H1 (cell line): Measurements from ENCODE around the gene CEP85L. TPM values are rescaled to one million over a fixed set of nuclear protein-coding genes. Genes with fewer than 3 reads are reported as not detected.

Experiments used
- ATF2 ChIP-seq: IDR thresholded peaks from 2 replicates; pipeline ENCODE4 v1.6.1; 2012; ENCODE audit warnings: low read length, inconsistent platforms
- CHD1 ChIP-seq: IDR thresholded peaks from 2 replicates; pipeline ENCODE4 v1.6.1; 2012; ENCODE audit warnings: low read depth, low read length, improper control_type of control experiment
- KDM4A ChIP-seq: IDR thresholded peaks from one replicate; pipeline ENCODE4 v1.7.1; 2012; ENCODE audit warnings: low read depth, mild to moderate bottlenecking, moderate library complexity, low read length, inconsistent platforms; ENCODE audit not compliant: severe bottlenecking
- TCF12 ChIP-seq: IDR thresholded peaks from 2 replicates; pipeline ENCODE4 v1.6.1; 2011; ENCODE audit warnings: low read depth, mild to moderate bottlenecking, low read length
- polyA plus RNA-seq, 7 experiments: library from polyadenylated mRNA; depleted of rRNA in 3 of 7; stranded (reverse) in 5 of 7; unstranded in 2 of 7; fragments of >200 nt in 5 of 7; fragments of 200-250 nt in 2 of 7; gene quantifications; 1 replicate in 5 of 7; 2 replicates in 1 of 7; 4 replicates in 1 of 7; pipeline versions ENCODE4 v1.2.1 to v1.2.3, GENCODE V29; 2011 to 2013; ENCODE audit warnings: missing spikeins in 2 of 7, mixed read lengths in 2 of 7
- total RNA-seq: library from RNA; stranded (reverse); fragmentation: NEBNext Ultra II Directional; extraction: Animal tissue kit (Norgen Biotek cat#: 25700); gene quantifications from 2 replicates; pipeline ENCODE4 v1.2.1, GENCODE V29; 2021

CEP85L gene
- total and polyA plus RNA-seq, 2 of the 8 experiments (the other 6 are each of a cell fraction or from before 2014, with no cell fraction given), result 3.2 to 27.6 TPM

- TF ChIP-seq CHD1, result no peak
- TF ChIP-seq KDM4A, result no peak
- TF ChIP-seq TCF12, result no peak
- TF ChIP-seq ATF2, result no peak
Observed at GRCh38 chr6:118700531-118700930, 49.1 kb upstream of the CEP85L start (continued).
